Muscle layer of colon (tissue), 2 donors: ENCODE data around the gene RCOR1.
"Not testable (repeated sequence)": the region's sequence is repeated elsewhere in the genome, so short reads cannot be mapped to it uniquely, and the experiment has no call there.

Source experiments
- H3K27ac ChIP-seq: one replicate; pipeline ENCODE4 v1.7.0; 2013; ENCODE audit warnings: low read depth, mild to moderate bottlenecking, low read length, moderate library complexity
- H3K27me3 ChIP-seq, 2 donors: one replicate each; pipeline ENCODE4 v1.7.0; 2013; ENCODE audit warnings: low read length in 2 of 2, mild to moderate bottlenecking in 2 of 2; ENCODE audit not compliant: insufficient read depth in 2 of 2, control insufficient read depth in 1 of 2
- H3K36me3 ChIP-seq: one replicate; pipeline ENCODE4 v1.7.0; 2013; ENCODE audit warnings: mild to moderate bottlenecking, low read length; ENCODE audit not compliant: insufficient read depth
- H3K4me1 ChIP-seq: one replicate; pipeline ENCODE4 v1.7.0; 2013; ENCODE audit warnings: mild to moderate bottlenecking, low read length; ENCODE audit not compliant: insufficient read depth
- H3K4me3 ChIP-seq, 2 donors: one replicate each; pipeline ENCODE4 v1.7.0; 2013; ENCODE audit warnings: low read length in 2 of 2, low read depth in 1 of 2, mild to moderate bottlenecking in 1 of 2, moderate library complexity in 1 of 2
- H3K9ac ChIP-seq: one replicate; pipeline ENCODE4 v1.7.0; 2013; ENCODE audit warnings: low read length
- H3K9me3 ChIP-seq: one replicate; pipeline ENCODE4 v1.7.0; 2013; ENCODE audit warnings: mild to moderate bottlenecking, low read length
- donor health status: abdominal sarcoma.
- donor health status: Adenocarcinoma of cecum.

RCOR1 gene

GRCh38 chr14:102557434-102558226 lies 34.8 kb upstream of the RCOR1 start:
- no peaks in the 10 kb centered on the region for H3K4me1 ChIP-seq
- no peak overlapping the region for H3K27ac ChIP-seq
- no peak overlapping the region for H3K4me3 ChIP-seq

GRCh38 chr14:102558556-102558955 lies 33.9 kb upstream of the RCOR1 start:
- Histone ChIP-seq H3K4me3 (no peak overlapping the region), H3K36me3 (no peaks in the 10 kb centered on the region), H3K4me1 (no peaks in the 10 kb centered on the region), H3K27ac (no peak overlapping the region), H3K9ac (no peak overlapping the region), H3K9me3 (no peaks in the 10 kb centered on the region), H3K27me3 (no peaks in the 10 kb centered on the region)

More at GRCh38 chr14:102557434-102558226, 34.8 kb upstream of the RCOR1 start:
- H3K9ac ChIP-seq = no peak overlapping the region
- H3K36me3 ChIP-seq = no peaks in the 10 kb centered on the region
- H3K27me3 ChIP-seq = no peaks in the 10 kb centered on the region
- no peaks in the 10 kb centered on the region for H3K9me3 ChIP-seq

DNA sequence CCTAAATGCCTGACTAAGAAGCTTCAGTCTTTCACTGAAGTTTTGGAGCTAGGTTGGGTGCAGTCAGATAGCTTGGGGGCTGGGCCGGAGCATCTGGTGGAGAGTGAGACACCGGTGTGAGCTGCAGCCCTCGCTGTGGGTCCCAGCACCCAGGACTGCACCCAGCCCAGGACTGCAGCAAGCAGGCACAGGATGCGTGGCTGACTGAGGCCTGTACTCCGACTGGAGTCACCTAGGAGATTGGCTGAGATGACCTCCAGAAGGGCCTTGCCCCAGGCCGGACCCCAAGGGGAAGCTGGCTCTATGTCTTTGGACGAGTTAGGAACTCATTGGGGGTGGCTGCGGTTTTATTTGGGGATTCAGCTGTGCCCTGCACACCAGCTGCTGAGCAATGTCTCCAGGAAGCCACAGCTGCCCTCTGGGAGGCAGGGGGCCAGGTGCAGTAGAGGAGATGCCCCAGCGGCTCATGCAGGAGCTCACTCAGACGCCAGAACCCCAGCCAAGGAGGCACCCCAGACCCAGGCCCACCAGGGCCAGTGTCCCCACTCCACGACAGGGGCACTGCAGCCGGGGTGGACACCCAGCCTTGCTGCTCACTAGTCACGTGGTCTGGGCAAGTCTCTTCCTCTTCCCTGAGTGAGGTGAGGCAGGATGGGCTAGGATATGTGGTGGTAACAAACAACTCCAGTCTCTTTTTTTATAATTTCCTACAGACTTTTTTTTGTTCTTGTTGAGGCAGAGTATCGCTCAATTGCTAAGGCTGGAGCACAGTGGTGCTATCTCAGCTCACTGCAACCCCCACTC lies 31.8 kb upstream of the RCOR1 start:
- Histone ChIP-seq H3K4me3 (no peak overlapping the region), H3K27me3 (no peaks in the 10 kb centered on the region), H3K9ac (no peak overlapping the region), H3K27ac (no peak overlapping the region), H3K36me3 (no peaks in the 10 kb centered on the region), H3K4me1 (no peaks in the 10 kb centered on the region), H3K9me3 (no peaks in the 10 kb centered on the region)

- Histone ChIP-seq H3K4me3 (no peak overlapping the region), H3K9ac (no peak overlapping the region), H3K4me1 (no peaks in the 10 kb centered on the region), H3K27ac (no peak overlapping the region), H3K9me3 (no peaks in the 10 kb centered on the region), H3K27me3 (no peaks in the 10 kb centered on the region), H3K36me3 (no peaks in the 10 kb centered on the region)
Observed at GRCh38 chr14:102565331-102565887, 27.0 kb upstream of the RCOR1 start.

GRCh38 chr14:102565959-102566358 lies 26.5 kb upstream of the RCOR1 start:
- H3K9me3 ChIP-seq = no peaks in the 10 kb centered on the region
- no peak overlapping the region for H3K27ac ChIP-seq

DNA sequence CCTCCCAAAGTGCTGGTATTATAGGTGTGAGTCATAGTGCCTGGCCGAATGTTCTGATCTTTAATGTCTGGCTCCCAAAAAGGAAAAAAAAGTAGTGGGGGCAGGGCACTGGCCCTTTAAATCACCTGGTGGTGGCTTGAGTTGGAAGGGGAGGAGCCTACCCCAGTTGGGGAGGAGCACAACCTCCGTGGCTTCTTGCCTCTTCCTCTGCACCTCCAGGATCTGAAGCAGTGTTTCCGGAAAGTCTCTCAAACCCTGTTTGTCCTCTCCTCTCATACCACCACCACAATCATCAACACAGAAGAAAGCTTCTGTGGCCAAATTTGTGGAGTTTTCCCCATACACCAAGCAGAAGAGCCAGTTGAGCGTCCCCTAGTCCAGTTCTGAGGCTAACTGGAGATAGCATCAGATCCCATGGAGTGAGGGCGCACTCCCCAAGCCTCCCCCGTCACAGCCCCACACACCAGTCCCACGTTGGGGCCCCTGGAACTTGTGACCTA lies 24.3 kb upstream of the RCOR1 start:
- Histone ChIP-seq H3K27ac (no peak overlapping the region), H3K4me3 (no peak overlapping the region), H3K36me3 (no peaks in the 10 kb centered on the region), H3K9ac (no peak overlapping the region), H3K9me3 (no peaks in the 10 kb centered on the region), H3K4me1 (no peaks in the 10 kb centered on the region), H3K27me3 (no peaks in the 10 kb centered on the region)

More at GRCh38 chr14:102565959-102566358, 26.5 kb upstream of the RCOR1 start:
- no peaks in the 10 kb centered on the region for H3K4me1 ChIP-seq
- H3K27me3 ChIP-seq = no peaks in the 10 kb centered on the region
- no peaks in the 10 kb centered on the region for H3K36me3 ChIP-seq
- no peak overlapping the region for H3K9ac ChIP-seq
- H3K4me3 ChIP-seq = no peak overlapping the region

DNA sequence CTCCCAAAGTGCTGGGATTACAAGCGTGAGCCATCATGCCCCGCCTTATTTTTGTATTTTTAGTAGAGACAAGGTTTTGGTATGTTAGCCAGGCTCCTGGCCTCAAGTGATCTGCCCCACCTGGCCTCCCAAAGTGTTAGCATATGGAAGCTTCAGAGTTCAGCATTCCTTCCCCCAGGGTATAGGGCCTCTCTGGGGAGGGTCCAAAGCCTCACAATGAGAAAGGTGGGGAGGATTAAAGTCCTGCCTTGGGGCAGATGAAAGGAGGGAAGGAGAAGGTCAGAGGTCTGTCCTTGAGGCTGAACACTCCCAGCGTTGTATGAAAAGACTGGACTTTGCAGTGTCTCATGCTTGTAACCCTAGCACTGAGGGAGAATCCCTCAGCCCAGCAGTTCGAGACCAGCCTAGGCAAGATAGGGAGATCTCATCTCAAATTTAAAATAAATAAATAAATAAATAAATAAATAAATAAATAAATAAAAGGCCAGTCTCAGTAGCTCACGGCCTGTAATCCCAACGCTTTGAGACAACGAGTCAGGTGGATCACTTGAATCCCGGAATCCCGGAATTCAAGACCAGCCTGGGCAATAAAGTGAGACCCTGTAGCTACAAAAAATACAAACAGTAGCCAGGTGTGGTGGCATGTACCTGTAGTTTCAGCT lies 22.0 kb upstream of the RCOR1 start:
- no peak overlapping the region for H3K9ac ChIP-seq
- H3K9me3 ChIP-seq = no peaks in the 10 kb centered on the region
- H3K27me3 ChIP-seq = no peaks in the 10 kb centered on the region
- no peak overlapping the region for H3K4me3 ChIP-seq
- no peak overlapping the region for H3K27ac ChIP-seq
- no peaks in the 10 kb centered on the region for H3K4me1 ChIP-seq
- no peaks in the 10 kb centered on the region for H3K36me3 ChIP-seq

DNA sequence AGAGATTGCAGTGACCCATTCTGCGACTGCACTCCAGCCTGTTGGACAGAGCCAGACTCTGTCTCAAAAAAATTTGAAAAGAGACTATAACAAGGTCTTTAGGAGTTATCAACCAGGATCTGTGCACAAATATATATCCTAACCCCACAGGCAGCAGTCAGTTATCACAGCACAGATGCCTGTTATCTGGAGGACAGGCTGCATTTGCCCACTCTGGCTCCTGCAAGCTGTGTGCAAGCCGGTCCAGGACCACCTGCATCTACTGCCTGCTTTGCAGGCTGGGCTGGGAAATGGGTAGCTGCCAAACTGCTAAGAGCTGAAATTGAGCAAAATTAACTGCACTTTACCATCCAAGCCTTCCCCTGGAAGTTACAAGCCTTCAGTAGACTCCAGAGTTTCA lies 21.4 kb upstream of the RCOR1 start:
- Histone ChIP-seq H3K9me3 (no peaks in the 10 kb centered on the region), H3K4me3 (no peak overlapping the region), H3K27me3 (no peaks in the 10 kb centered on the region), H3K27ac (no peak overlapping the region), H3K36me3 (no peaks in the 10 kb centered on the region), H3K9ac (no peak overlapping the region), H3K4me1 (no peaks in the 10 kb centered on the region)

DNA sequence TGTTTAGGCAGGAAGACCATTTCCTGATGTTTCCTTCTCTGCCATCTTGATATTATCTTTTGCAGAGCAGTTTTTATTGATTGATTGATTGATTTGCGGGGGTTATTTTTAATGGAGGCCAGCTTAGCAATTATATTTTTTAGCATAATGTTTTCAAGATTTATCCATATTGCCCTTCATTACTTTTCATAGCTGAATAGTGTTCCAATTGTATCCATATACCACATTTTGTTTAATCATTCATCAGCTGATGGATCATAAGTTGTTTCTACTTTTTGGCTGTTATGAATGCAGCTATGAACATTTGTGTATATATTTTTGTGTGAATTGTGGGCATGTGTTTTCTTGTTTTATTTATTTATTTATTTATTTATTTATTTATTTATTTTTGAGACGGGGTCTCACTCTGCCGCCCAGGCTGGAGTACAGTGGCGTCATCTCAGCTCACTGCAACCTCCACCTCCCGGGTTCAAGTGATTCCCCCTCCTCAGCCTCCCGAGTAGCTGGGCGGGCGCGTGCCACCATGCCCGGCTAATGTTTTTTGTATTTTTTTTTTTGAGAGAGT lies 20.9 kb upstream of the RCOR1 start:
- H3K27ac ChIP-seq = no peak overlapping the region
- H3K9ac ChIP-seq = no peak overlapping the region
- no peak overlapping the region for H3K4me3 ChIP-seq
- no peaks in the 10 kb centered on the region for H3K9me3 ChIP-seq
- no peaks in the 10 kb centered on the region for H3K4me1 ChIP-seq
- H3K27me3 ChIP-seq = no peaks in the 10 kb centered on the region
- no peaks in the 10 kb centered on the region for H3K36me3 ChIP-seq

DNA sequence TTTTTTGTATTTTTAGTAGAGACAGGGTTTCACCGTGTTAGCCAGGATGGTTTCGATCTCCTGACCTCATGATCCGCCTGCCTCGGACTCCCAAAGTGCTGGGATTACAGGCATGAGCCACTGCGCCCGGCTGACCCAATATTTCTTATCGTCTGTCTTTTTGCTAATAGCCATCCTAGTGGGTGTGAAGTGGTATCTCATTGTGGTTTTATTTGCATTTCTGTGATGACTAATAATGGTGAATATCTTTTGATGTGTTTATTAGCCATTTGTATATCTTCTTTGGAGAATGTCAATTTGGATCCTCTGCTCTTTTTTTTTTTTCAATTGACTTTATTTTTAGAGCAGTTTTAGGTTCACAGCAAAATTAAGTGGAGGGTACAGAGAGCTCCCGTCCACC lies 19.3 kb upstream of the RCOR1 start:
- not testable (repeated sequence) for H3K27ac ChIP-seq, H3K4me3 ChIP-seq, H3K4me1 ChIP-seq, H3K9me3 ChIP-seq, H3K27me3 ChIP-seq, H3K9ac ChIP-seq, H3K36me3 ChIP-seq

DNA sequence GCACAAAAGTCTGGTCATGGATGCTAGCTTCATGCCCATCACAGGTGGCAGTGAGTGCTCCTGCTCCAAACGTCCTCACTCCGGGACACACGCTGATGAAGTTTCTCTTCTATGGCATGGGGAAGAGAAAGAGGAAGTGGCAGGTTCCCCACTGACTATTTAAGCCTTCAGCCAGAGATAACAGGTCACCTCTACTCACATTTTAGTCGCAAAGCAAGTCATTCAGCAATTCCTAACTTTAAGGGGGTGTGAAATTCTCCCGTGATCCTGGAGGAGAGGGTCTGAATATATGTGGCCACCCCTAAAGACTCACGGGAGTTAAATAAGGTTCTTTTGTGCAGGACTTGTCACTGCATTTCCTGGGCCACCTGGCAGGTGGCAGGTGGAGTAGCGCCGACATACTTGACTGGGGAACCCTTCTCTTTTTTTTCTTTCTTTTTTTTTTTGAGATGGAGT lies 18.8 kb upstream of the RCOR1 start:
- H3K4me3 ChIP-seq = no peak overlapping the region
- no peak overlapping the region for H3K9ac ChIP-seq
- H3K27ac ChIP-seq = no peak overlapping the region
- H3K27me3 ChIP-seq = no peaks in the 10 kb centered on the region
- H3K4me1 ChIP-seq = no peaks in the 10 kb centered on the region
- no peaks in the 10 kb centered on the region for H3K36me3 ChIP-seq
- no peaks in the 10 kb centered on the region for H3K9me3 ChIP-seq
